HG03175 (cell line): Measurements from ENCODE around the gene P2RY6.

Experiments
- ATAC-seq: cut with Tn5 transposase; IDR thresholded peaks from one replicate; pipeline ENCODE4 v1.9.1; 2021; ENCODE audit warnings: mild to moderate bottlenecking, moderate library complexity; ENCODE audit not compliant: unreplicated experiment

The P2RY6 gene

DNA sequence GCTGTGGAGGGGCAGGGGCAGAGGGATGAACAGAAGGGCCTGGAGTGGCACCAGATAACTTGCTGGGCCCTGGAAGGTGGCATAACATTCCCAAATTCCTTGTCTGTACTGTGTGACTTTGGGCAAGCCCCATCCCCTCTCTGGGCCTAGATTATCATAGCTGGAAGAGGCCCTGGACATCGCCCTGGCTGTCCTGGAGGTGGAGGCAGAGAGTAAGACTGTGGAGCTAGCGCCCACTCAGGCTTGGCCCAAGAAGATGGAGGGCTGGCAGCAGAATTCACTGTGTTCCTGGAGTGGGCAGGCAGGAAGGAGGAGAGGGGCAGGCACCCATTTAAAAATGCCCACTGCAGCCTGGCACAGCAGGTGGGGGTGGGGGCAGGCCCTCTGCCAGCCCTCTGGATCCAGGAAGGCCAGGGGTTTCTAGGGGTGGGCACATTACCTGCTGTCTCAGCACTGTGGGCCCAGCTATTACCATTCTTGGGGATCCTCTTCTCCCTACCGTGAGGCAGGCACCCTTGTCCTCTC, 58.5 kb downstream of the P2RY6 start:
- no peak for ATAC-seq

DNA sequence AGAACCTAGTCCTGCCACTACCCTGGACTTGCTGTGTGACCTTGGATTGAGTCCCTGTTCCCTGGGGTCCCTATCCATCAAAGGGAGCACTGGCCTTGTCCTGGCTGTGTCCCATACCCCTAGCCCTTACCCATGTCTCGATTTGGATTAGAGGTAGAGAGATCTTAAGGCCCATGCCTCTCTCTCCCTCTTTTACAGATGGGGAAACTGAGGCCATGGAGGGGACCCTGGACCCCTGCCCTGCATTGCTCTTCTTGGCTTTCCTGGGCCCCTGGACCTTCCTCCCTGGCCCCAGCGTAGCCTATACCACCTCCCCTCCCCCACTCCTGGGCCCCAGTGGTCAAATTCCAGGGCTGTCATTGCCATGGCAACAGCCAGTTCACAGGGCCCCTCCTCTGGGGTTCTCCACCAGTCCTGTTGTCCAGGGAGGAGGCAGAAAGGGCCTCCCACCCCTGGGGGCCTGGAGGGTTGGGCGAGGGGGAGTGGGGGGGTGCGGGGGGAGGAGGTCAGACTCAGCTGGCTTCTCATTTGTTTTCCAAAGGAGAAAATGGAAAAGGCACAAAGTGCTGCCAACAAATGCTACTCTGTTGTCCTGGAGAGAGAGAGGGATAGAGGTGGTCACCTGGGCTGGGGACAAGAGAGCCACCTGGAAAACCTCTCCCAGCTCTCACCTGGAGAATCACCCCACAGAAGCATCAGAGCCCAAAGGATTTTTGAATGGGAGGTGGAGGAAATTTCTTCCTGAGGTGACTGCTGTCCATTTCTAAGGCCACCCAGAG, 59.2 kb downstream of the P2RY6 start:
- no peak for ATAC-seq

DNA sequence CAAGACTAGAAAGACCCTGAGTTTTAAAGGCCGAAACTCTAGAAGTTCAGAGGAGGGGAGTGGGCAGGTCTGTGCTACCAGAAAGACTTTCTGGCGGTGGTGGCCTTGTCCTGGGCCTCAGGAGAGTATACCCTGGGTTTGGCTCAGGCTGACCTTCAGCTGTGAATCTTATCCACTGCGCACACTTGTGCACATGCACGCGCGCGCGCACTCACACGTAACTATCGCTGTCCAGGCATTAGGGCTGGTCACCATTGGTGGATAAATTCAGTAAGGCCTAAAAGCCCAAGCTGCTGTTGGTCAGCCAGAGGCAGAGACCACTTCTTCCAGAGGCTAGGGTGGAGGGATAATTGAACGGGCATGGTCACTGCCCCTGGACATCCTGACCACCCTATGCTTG, 61.0 kb downstream of the P2RY6 start:
- ATAC-seq: no peak

DNA sequence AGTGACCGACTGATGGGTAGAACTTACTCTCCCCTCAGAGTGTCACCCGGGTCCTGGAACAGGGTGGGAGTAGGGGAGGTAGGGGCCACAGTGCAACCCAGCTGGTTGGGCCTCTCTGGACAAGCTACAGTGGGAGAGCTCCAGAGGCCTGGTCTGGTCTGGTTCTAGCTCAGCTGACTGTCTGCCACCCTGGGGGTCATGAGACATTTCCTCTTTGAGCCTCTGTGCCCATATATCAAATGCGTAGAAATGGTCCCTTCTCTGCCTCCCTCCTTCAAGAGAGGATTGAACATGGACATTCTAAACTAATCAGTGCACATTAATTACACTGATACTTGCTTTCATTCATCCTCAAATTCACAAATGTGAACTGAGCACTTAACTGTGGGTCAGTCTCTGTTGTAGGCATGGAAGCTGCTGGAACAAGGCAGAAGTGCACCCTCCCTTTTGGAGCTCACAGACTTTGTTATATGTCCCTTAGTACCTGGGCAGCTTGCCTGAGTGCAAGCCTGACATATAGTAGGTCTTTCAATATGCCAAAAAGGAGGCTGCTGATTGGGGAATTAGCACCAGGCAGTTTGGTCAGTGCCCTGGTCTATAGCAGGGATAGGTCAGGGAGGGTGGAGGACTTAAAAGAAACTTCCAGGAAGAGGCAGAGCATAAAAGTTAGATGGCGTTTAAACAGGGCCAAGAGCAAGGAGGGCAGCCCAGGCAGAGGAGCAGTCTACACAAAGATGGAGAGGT, 61.7 kb downstream of the P2RY6 start:
- no peak for ATAC-seq

DNA sequence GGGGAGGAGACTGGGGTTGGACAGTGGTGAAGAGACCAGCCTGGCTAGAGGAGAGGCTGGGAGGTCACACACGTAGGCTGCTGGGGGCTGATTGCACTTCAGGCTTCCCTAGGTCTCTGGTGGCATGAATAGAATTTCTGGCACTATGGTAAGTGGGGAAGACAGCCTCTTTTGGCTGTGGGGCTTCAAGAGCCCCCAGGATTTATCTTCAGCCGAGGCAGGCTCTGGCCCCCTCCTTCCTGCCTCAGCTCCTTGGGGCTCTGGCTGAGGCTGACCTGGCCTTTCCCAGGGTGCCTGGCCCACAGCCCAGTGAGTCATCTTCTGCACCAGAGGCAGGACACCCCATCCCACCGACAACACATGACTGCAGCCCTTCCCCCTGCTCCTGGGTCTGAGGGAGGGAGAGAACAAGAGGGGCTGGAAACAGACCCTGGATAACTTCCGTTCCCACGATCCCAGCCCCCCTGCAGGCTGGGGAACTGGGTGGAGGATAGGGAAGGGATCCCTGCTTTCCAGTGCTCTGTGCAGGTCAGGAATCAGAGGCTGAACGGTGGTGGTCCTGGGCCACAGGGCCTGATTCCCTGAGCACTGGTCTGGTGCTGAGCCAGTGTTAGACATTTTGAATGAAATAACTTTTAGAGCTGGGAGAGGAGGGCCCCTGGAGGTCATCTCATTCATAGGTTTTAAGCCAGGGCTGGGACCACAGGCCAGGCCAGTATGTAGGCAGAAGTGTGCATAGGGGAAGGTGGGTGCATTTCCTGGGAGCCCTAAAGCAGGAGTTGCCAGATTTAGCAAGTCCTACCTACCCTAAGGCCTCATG, 62.5 kb downstream of the P2RY6 start:
- ATAC-seq: no peak

DNA sequence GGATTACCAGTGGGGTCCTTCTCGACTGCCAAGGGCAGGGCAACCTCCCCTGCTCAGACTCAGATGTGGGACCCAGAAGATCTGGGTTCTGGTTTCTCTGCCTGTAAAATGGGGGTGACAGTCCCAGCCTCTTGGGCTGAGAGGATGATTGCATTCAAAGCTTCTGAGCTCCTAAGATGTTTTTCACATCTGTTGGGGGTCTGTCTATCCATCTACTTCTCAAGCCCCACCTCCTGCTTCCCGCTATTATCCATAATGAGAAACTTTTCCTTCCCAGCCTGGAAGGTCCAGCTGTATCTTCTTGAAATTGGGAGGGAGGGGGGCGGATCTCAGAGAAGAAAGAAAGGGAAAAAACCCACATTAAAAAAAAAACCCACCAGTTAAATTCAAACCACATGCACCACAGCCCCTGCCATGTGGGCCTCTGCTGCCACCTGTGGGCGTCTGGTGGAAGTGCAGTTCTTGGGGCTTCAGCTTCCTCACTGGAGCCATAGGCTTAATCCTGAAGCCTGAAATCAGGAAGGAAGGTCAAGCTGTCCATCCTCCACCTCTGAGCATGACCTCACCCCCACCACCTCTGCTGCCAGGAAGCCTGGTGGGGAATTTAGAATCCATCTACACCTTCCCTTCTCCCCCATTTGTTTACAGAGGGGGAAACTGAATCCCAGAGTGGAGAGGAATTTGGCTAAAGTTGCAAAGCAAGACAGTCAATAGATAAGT, 63.2 kb downstream of the P2RY6 start:
- ATAC-seq: no peak

DNA sequence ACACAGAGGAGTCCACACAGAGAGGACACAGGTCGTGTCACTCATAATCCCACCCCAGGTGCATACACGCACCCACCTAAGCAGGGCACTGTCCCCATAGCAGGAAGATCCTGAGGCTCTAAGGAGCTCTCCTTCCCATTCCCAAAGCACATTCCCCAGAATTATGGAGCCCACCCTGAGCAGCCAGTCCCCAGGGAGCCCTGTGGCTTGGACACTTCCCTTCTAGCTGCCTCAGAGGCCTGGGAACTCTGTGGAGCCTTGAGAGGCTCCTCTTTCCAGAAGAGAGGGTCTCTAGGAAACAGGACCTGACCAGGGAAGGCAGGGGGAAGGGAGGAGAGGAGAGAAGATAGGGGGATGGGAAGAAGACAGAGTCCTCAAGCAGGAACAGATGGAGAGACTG, 65.7 kb downstream of the P2RY6 start:
- no peak for ATAC-seq

DNA sequence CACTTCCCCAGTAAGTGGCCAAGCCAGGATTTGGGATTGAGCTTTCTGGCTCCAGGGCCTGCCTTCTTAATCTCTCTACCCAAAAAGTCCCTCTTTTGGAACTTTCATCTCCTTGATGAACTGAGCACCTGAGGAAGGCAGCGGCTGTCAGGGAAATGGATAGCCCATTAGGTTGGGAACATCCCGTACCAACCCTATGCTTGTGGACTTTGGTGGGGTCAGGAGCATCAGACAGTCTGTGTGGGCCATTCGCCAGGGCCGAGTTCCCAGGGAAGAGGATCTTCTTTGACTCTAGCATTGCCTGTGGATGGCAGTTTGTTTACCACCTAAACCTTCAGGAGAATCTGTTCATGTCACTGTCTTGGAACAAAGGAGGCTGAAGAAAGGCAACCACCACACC, 66.1 kb downstream of the P2RY6 start:
- ATAC-seq: no peak

DNA sequence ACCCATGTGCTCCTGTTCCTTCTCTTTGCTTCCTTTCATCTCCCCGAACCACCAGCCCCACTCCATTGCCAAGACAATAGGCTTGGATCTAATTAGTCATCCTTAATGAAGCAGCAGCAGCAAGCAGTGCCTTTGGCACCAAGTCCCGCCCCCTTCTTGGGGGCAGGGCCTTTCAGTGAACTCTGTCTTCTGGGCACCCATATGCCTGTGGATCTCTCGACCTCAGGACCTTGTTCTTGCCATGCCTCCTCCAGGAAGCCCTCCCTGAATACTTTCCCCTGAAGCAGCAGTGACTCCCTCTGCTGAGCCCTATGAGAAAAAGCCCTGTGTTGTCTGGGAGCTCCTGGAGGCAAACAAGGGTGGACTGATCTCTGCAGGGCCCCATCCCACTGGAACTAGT, 68.0 kb downstream of the P2RY6 start:
- no peak for ATAC-seq

DNA sequence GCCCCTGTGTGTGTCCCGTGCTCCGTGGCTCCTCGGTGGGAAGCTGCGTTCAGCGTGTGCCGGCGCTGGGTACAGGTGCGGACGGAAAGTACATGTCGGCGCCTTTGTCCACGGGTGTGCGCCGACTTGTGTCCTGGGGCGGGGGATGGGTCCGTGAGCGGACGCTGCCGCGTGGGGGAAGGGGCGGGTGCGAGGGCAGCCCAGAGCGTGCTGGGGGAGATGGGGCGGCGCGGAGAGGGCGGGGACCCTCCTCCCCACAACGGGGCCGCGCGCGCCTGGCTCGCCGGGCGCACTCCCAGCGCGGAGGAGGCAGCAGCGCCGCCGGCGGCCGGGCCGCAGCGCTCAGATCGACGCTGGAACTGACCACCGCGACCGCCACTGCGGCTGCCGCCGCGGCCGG, 70.5 kb downstream of the P2RY6 start:
- no peak for ATAC-seq

DNA sequence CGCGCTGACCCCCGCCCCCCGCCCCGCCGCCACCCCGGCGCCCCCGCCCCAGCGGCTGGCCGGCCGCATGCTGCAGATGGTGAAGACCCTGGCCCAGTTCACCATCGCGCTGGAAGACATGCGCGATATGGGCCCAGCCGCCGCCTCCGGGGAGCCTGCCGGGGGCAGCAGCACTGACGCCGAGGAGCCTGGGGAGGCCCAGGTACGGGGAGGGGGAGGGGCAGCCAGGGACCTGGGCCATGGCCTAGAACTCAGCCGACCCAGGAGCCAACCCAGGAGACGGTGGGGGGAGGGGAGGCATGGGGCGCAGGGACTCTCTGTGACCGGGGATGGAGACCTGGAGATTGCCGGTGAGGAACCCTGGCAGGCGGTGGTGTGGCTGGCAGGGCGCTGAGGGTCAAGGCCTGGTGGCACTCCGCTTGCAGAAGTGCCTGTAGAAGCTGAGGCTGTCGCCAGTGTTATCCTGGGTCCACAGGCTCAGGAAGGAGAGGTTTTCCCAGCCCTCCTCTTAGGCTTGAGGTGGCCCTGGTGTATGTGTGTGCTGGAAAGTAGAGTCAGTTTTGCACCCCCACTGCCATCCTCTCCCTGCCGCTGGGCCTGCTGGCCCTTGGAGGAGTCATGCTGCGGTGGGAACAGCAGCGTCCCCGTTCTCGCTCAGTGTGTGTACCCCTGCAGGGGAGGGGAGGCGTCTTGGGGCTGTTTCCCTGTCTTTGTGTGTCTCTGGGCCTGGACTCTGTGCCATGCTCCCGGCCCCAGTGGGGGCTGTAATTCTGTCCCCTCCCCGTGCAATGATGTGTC, 71.1 kb downstream of the P2RY6 start:
- no peak for ATAC-seq

DNA sequence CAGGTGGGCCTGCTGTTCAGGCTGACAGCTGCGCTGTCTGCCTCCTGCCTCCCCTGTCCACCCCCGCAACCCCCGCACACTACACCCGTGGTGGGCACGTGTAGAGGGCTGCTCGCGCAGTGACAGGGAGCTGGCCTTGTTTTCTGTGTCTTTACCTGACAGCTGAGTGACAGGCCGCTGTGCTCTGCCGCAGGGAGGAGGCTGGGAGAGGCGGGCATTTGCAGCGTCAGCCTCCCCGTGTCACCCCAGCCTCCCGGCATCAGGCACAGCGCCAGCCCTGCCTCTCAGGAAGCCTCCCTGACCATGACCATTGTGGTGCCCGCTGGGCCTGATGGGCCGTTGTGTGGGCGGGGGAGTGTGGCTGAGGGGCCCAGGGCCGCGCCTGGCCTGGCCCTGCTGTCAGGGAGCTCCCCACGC, 72.1 kb downstream of the P2RY6 start:
- ATAC-seq: no peak

DNA sequence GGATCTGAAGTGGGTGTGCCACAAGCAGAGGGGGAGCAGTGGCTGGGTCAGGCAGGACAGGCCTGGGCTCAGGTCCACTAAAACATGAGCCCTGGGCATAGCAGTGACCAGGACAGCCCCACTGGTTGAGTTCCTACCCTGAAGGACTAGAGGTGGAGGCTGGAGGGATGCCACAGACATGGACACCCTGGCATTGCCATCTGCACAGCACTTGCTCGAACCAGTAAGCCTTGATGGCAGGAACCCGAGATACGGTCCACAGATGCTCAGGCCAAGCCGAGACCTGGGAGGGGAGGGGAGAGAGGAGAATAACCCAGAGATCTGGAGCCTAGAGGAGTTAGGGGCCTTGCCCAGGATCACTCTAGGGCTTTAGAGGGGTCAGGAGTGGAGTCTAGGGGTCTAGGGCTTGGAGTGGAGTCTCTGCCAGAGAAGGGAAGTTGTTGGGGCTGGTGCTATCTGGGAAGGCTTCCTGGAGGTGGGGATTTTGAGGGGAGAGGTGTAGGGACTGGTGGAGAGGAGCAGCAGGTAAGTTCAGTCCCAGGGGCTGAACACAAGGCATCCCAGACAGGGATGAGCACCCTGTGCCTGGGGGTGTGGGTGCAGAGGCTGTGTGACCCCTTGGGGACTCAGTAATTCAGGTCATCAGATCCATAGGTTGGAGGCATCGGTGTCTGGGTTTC, 73.5 kb downstream of the P2RY6 start:
- ATAC-seq: no peak

DNA sequence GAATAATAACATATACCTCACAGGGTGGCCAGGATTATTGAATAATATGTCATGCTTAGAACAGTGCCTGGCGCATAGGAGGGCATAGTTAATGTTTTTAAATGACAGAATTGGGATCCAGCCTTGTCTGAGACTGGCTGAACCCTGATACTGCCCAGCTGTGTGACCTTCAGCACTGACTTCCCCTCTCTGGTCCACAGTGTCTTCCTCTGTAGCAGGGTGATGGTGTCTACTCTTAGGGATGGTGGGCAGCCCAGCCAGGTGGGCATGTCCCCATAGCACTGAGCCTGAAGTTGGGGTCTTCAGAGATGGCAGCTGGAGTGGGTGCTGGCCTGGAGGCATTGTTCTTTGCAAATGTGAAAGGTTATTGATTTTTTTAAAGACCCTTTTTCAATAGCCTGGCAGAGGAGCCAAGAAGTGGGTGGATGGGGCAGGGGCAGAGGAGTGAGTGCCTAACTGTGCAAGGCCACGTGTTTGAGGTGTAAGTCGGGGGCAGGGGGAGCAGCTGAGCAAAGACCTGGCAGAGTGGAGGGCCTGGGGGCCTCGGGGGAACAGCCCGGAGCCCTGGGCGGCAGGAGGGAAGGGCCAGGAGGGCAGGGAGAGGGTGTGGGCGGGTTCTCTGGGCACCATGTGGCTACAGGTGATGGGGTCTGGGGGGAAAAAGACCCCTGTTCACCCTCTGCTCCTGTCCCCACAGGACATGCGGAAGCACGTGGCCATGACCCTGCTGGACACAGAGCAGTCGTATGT, 74.2 kb downstream of the P2RY6 start:
- ATAC-seq: no peak

DNA sequence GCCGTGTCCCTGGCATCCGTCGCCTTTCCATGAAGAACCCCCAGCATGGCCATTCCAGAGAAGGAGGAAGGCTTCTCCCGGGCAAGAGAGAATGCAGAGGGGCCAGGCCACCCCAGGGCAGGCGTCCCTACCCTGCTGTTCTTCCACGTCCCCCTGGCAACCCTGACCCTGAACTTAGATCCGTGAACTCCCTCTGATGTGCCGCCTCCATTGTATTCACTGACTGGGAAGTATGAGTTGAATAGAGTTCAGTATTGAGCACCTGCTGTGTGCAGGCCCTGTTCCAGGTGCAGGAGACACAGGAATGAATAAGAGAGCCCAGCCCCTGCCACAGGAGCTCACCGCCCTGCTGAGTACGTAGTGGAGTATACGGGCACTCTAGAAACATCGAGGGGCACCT, 74.9 kb downstream of the P2RY6 start:
- no peak for ATAC-seq
